ENCODE data around the gene TAS2R41. TPM values are rescaled to one million over a fixed set of nuclear protein-coding genes. Genes with fewer than 3 reads are reported as not detected.

TAS2R41 gene
- total and polyA plus RNA-seq, 12 donors = 0.28 TPM; not detected in 11

DNA sequence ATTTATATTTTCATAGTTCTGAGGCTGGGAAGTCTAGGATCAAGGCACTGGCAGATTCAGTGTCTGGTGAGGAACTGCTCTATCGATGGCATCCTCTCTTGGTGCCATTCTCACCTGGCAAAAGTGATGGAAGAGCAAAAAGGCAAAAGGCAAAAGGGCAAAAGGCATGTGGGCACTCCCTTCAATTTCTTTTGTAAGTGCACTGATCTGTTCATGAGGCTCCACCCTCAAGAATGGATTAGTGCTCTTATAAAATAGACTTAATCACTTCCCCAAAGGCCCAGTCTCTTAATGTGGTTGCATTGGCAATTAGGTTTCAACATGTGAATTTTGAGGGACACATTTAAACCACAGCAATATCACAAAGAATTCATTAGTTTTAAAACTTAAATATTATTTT is 18.3 kb upstream of the TAS2R41 start:
- TF ChIP-seq, protein P1, sequence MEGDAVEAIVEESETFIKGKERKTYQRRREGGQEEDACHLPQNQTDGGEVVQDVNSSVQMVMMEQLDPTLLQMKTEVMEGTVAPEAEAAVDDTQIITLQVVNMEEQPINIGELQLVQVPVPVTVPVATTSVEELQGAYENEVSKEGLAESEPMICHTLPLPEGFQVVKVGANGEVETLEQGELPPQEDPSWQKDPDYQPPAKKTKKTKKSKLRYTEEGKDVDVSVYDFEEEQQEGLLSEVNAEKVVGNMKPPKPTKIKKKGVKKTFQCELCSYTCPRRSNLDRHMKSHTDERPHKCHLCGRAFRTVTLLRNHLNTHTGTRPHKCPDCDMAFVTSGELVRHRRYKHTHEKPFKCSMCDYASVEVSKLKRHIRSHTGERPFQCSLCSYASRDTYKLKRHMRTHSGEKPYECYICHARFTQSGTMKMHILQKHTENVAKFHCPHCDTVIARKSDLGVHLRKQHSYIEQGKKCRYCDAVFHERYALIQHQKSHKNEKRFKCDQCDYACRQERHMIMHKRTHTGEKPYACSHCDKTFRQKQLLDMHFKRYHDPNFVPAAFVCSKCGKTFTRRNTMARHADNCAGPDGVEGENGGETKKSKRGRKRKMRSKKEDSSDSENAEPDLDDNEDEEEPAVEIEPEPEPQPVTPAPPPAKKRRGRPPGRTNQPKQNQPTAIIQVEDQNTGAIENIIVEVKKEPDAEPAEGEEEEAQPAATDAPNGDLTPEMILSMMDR (IDR thresholded peaks at IDR 0.05) = no peak
- no peak for TF ChIP-seq POLR2A (IDR thresholded peaks at IDR 0.05)
- H3K4me1 ChIP-seq (replicated peaks in 1 of 2) = no peaks in the 10 kb centered on the region
- H3K36me3 ChIP-seq (replicated peaks in 1 of 2) = no peaks in the 10 kb centered on the region
- H3K4me3 ChIP-seq = no peak overlapping the region
- no peak overlapping the region for H3K27ac ChIP-seq
- intact Hi-C loops (cut with DNase I) = no loop called here
- H3K9me3 ChIP-seq (replicated peaks in 1 of 3) = no peaks in the 10 kb centered on the region
- 83 to 86% (median 85%) methylated on average over 1 of the region's 1 CpG for WGBS, 4 donors
- no peak for DNase-seq
- no peaks in the 10 kb centered on the region for H3K27me3 ChIP-seq

DNA sequence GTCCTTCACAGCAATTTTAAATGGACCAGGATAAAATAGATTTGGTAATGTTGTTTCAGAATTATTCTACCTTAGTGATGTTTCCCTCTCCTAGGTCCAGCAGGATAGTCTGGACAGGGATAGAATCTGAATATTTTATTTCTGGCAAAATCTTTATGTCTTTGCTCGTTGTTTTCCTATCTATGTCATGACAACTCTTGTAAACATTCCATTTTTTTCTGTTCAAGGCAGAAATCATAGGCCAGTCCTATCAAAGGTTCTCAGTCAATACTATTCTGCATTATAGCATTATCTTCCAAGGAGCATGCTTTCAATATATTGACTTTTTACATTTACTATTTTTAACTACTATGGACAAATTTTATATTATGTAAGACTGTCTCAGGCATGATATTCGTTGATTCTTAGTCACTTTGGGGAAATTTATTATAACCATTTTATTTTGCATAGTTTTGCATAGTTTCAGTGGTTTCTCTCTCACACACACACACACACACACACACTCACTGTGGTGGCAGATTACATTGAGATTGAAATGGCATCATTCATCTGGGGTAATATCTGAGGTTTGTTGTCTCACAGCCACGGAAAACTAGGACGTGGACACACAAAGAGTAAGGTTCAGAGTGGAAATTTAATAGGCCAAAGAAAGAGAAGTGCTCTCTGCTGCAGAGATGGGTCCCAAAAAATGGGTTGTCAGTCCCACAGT is 17.2 kb upstream of the TAS2R41 start:
- DNase-seq = no peak
- H3K4me3 ChIP-seq = no peak overlapping the region
- no peaks in the 10 kb centered on the region for H3K27me3 ChIP-seq
- H3K27ac ChIP-seq = no peak overlapping the region
- H3K9me3 ChIP-seq (replicated peaks in 1 of 3) = no peaks in the 10 kb centered on the region
- intact Hi-C loops (cut with DNase I) = no loop called here
- TF ChIP-seq, protein P1 (IDR thresholded peaks at IDR 0.05) = no peak
- TF ChIP-seq POLR2A (IDR thresholded peaks at IDR 0.05) = no peak
- WGBS, 4 donors = 64 to 75% (median 70%) methylated on average over 4 of the region's 4 CpGs
- no peaks in the 10 kb centered on the region for H3K4me1 ChIP-seq (replicated peaks in 1 of 2)
- no peaks in the 10 kb centered on the region for H3K36me3 ChIP-seq (replicated peaks in 1 of 2)

DNA sequence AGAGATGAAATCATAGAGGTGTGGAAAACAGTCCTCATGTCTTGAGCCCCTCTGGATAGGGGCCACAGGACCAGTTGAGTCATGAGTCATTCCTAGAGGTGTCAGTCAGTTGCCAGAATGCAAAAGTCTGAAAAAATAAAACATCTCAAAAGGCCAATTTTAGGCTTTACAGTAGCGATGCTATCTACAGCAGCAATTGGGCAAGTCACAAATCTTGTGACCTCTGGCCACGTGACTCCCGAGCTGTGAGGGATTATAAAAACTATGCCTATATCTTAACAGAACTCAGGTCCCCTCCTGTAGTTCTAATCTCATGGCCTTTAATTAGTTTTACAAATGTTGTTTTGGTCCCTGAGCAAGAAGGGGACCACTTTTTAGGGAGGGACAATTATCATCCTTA is 15.6 kb upstream of the TAS2R41 start:
- TF ChIP-seq, protein P1 (IDR thresholded peaks at IDR 0.05) = no peak
- no peak for TF ChIP-seq POLR2A (IDR thresholded peaks at IDR 0.05)
- Histone ChIP-seq H3K4me1 (replicated peaks in 1 of 2) (no peaks in the 10 kb centered on the region), H3K27me3 (no peaks in the 10 kb centered on the region), H3K36me3 (replicated peaks in 1 of 2) (no peaks in the 10 kb centered on the region), H3K4me3 (no peak overlapping the region), H3K27ac (no peak overlapping the region), H3K9me3 (replicated peaks in 1 of 3) (no peaks in the 10 kb centered on the region)
- intact Hi-C loops (cut with DNase I) = no loop called here
- DNase-seq = no peak
- 60 to 79% (median 73%) methylated on average over 3 of the region's 3 CpGs for WGBS, 4 donors

DNA sequence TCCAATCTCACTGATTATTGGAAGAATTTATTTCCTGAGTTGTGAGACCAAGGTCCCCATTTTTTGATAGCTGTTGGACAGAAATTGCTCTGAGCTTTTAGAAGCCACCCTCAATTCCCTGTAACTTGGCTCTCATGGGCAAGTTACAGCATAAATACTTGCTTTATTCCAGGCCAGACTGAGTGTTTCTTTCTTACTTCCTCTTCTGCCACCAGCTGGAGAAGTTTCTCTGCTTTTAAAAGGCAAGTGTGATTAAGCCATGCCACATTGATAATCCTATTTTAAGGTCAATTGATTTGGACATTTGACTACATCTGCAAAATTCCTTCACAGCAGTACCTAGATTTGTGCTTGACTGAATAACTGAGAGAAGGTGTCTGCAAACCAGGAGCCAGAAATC is 14.1 kb upstream of the TAS2R41 start:
- Histone ChIP-seq H3K9me3 (replicated peaks in 1 of 3) (no peaks in the 10 kb centered on the region), H3K4me1 (replicated peaks in 1 of 2) (no peaks in the 10 kb centered on the region), H3K4me3 (no peak overlapping the region), H3K27me3 (no peaks in the 10 kb centered on the region), H3K27ac (no peak overlapping the region), H3K36me3 (replicated peaks in 1 of 2) (no peaks in the 10 kb centered on the region)
- intact Hi-C loops (cut with DNase I) = no loop called here
- no peak for DNase-seq
- TF ChIP-seq POLR2A (IDR thresholded peaks at IDR 0.05) = no peak
- TF ChIP-seq, protein P1 (IDR thresholded peaks at IDR 0.05) = no peak
